WTC11 (cell line): ENCODE data around the gene PLXNA3. TPM values are rescaled to one million over a fixed set of nuclear protein-coding genes. Genes with fewer than 3 reads are reported as not detected.

Experiments
- ATAC-seq: fragments of 200-7000 bp; cut with Tn5 transposase; 2 replicates; pipeline ENCODE4 v1.10.0; 2021; ENCODE audit warnings: mild to moderate bottlenecking, moderate library complexity
- CTCF ChIA-PET: fragments of 300-600 bp; sonication (Branson Sonifier 250); formaldehyde crosslinking; loops from one replicate; lab custom pipeline; 2021; ENCODE audit warnings: antibody characterized with exemption; lab: Charles Lee
- POLR2A ChIA-PET: fragments of 350-600 bp; sonication (Branson Sonifier 250); formaldehyde crosslinking; loops from one replicate; lab custom pipeline; 2021; ENCODE audit warnings: antibody characterized with exemption; lab: Charles Lee
- DNase-seq: peaks from one replicate; pipeline ENCODE4 v3.0.0; 2021; ENCODE audit warnings: low spot score
- H3K27ac Mint-ChIP-seq: 2 replicates; pipeline ENCODE4 v1.8.0; 2021; ENCODE audit warnings: mixed read lengths
- H3K27me3 Mint-ChIP-seq: 2 replicates; pipeline ENCODE4 v1.8.0; 2021; ENCODE audit warnings: low read depth, mild to moderate bottlenecking, moderate library complexity, mixed read lengths
- H3K36me3 Mint-ChIP-seq: 2 replicates; pipeline ENCODE4 v1.8.0; 2021; ENCODE audit warnings: mixed read lengths
- H3K4me1 Mint-ChIP-seq: 2 replicates; pipeline ENCODE4 v1.8.0; 2022; ENCODE audit warnings: mixed read lengths
- H3K4me3 Mint-ChIP-seq: 2 replicates; pipeline ENCODE4 v1.8.0; 2021; ENCODE audit warnings: mild to moderate bottlenecking, moderate library complexity, mixed read lengths
- H3K9me3 Mint-ChIP-seq: 2 replicates; pipeline ENCODE4 v1.8.0; 2021; ENCODE audit warnings: mixed read lengths
- ARID4B ChIP-seq: sonication (generic); formaldehyde crosslinking; IDR thresholded peaks from 2 replicates; pipeline ENCODE4 v1.8.0; 2023; ENCODE audit warnings: missing genetic modification reagents, mild to moderate bottlenecking, borderline replicate concordance
- CREB1 ChIP-seq: sonication (generic); formaldehyde crosslinking; IDR thresholded peaks from 2 replicates; pipeline ENCODE4 v1.8.0; 2023; ENCODE audit warnings: mild to moderate bottlenecking, missing genetic modification reagents
- E2F1 ChIP-seq: sonication (generic); formaldehyde crosslinking; IDR thresholded peaks from 2 replicates; pipeline ENCODE4 v1.8.0; 2022; ENCODE audit warnings: mild to moderate bottlenecking, missing genetic modification reagents
- ETV6 ChIP-seq: sonication (generic); formaldehyde crosslinking; IDR thresholded peaks from 2 replicates; pipeline ENCODE4 v1.8.1; 2022; ENCODE audit warnings: mild to moderate bottlenecking, missing genetic modification reagents
- FOXJ3 ChIP-seq: sonication (generic); formaldehyde crosslinking; IDR thresholded peaks from 2 replicates; pipeline ENCODE4 v1.9.0; 2021; ENCODE audit warnings: missing genetic modification reagents, mild to moderate bottlenecking, borderline replicate concordance
- FOXK1 ChIP-seq: sonication (generic); formaldehyde crosslinking; IDR thresholded peaks from 2 replicates; pipeline ENCODE4 v1.8.0; 2022; ENCODE audit warnings: mild to moderate bottlenecking, moderate library complexity, missing genetic modification reagents
- FOXP1 ChIP-seq: sonication (generic); formaldehyde crosslinking; IDR thresholded peaks from 2 replicates; pipeline ENCODE4 v1.8.0; 2022; ENCODE audit warnings: missing genetic modification reagents, mild to moderate bottlenecking, moderate library complexity, borderline replicate concordance
- JUN ChIP-seq: sonication (generic); formaldehyde crosslinking; IDR thresholded peaks from 2 replicates; pipeline ENCODE4 v1.8.0; 2023; ENCODE audit warnings: mild to moderate bottlenecking, missing genetic modification reagents
- MAX ChIP-seq: sonication (generic); formaldehyde crosslinking; IDR thresholded peaks from 2 replicates; pipeline ENCODE4 v1.8.0; 2022; ENCODE audit warnings: mild to moderate bottlenecking, missing genetic modification reagents
- OVOL2 ChIP-seq: fragments of 250-450 bp; sonication (Bioruptor Pico); IDR thresholded peaks from 2 replicates; pipeline ENCODE4 v1.9.0; 2021; ENCODE audit warnings: mild to moderate bottlenecking, borderline replicate concordance
- SMAD3 ChIP-seq: sonication (generic); formaldehyde crosslinking; IDR thresholded peaks from 2 replicates; pipeline ENCODE4 v1.8.0; 2022; ENCODE audit warnings: missing genetic modification reagents, mild to moderate bottlenecking, borderline replicate concordance
- SMAD4 ChIP-seq: sonication (generic); formaldehyde crosslinking; IDR thresholded peaks from 2 replicates; pipeline ENCODE4 v1.8.0; 2022; ENCODE audit warnings: mild to moderate bottlenecking, missing genetic modification reagents
- SP1 ChIP-seq: sonication (generic); formaldehyde crosslinking; conservative IDR thresholded peaks from 2 replicates; pipeline ENCODE4 v1.8.1; 2022; ENCODE audit warnings: missing genetic modification reagents
- ZNF219 ChIP-seq: sonication (generic); formaldehyde crosslinking; IDR thresholded peaks from 2 replicates; pipeline ENCODE4 v1.8.0; 2023; ENCODE audit warnings: missing genetic modification reagents, mild to moderate bottlenecking, borderline replicate concordance
- ZNF281 ChIP-seq: sonication (generic); formaldehyde crosslinking; IDR thresholded peaks from 2 replicates; pipeline ENCODE4 v1.8.0; 2023; ENCODE audit warnings: mild to moderate bottlenecking, missing genetic modification reagents
- total RNA-seq: library from RNA; stranded (reverse); gene quantifications from 3 replicates; pipeline ENCODE4 v1.2.3, GENCODE V29; 2021
- TF ChIP-seq, protein P1 (sequence below): fragments of 250-450 bp; sonication (Bioruptor Pico); IDR thresholded peaks from 2 replicates; pipeline ENCODE4 v1.9.0; 2021; ENCODE audit warnings: mild to moderate bottlenecking, borderline replicate concordance
- TF ChIP-seq, protein P2 (sequence below): sonication (generic); formaldehyde crosslinking; IDR thresholded peaks from 2 replicates; pipeline ENCODE4 v1.8.0; 2022; ENCODE audit warnings: missing genetic modification reagents
- TF ChIP-seq, protein P3 (sequence below): sonication (generic); formaldehyde crosslinking; IDR thresholded peaks from 2 replicates; pipeline ENCODE4 v1.8.1; 2022; ENCODE audit warnings: low read depth, missing genetic modification reagents, borderline replicate concordance
- TF ChIP-seq, protein P4 (sequence below): sonication (generic); formaldehyde crosslinking; IDR thresholded peaks from 2 replicates; pipeline ENCODE4 v1.8.1; 2023; ENCODE audit warnings: mild to moderate bottlenecking, missing genetic modification reagents, moderate library complexity

Gene PLXNA3
- total RNA-seq, 1 experiment from 2014 or later = 26.6 TPM

DNA sequence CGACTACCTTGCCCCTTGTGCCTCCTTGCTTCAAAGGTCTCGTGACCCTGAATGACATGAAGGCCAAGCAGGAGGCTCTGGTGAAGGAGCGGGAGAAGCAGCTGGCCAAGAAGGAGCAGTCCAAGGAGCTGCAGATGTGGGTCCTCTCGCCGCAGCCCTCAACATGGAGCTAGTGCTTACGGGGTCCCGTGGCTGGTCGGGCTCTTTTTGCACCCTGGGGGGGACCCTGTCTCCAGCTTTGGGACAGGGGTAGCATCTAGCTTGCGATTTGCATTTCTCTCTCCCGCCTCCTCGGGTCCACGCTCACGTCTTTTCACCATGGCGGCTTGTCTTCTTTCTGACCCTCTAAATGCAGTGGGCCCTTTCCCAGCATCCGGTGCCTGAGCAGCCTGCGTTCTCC, 12.3 kb upstream of the PLXNA3 start:
- ChIA-PET CTCF (no interaction called here), POLR2A (no interaction called here)
- H3K27ac Mint-ChIP-seq = no peak overlapping the region
- no peak overlapping the region for H3K4me3 Mint-ChIP-seq
- no peaks in the 10 kb centered on the region for H3K27me3 Mint-ChIP-seq
- TF ChIP-seq ZNF281 (CRISPR knock-in tag) (no peak), FOXK1 (CRISPR knock-in tag) (no peak), SP1 (CRISPR knock-in tag) (no peak), SMAD3 (no peak), MAX (CRISPR knock-in tag) (no peak), ETV6 (CRISPR knock-in tag) (no peak), OVOL2 (CRISPR knock-in tag) (no peak), FOXP1 (no peak), ARID4B (CRISPR knock-in tag) (no peak), SMAD4 (CRISPR knock-in tag) (no peak), FOXJ3 (CRISPR knock-in tag) (no peak), JUN (CRISPR knock-in tag) (no peak), CREB1 (no peak), E2F1 (CRISPR knock-in tag) (no peak), ZNF219 (no peak)
- TF ChIP-seq, protein P1, sequence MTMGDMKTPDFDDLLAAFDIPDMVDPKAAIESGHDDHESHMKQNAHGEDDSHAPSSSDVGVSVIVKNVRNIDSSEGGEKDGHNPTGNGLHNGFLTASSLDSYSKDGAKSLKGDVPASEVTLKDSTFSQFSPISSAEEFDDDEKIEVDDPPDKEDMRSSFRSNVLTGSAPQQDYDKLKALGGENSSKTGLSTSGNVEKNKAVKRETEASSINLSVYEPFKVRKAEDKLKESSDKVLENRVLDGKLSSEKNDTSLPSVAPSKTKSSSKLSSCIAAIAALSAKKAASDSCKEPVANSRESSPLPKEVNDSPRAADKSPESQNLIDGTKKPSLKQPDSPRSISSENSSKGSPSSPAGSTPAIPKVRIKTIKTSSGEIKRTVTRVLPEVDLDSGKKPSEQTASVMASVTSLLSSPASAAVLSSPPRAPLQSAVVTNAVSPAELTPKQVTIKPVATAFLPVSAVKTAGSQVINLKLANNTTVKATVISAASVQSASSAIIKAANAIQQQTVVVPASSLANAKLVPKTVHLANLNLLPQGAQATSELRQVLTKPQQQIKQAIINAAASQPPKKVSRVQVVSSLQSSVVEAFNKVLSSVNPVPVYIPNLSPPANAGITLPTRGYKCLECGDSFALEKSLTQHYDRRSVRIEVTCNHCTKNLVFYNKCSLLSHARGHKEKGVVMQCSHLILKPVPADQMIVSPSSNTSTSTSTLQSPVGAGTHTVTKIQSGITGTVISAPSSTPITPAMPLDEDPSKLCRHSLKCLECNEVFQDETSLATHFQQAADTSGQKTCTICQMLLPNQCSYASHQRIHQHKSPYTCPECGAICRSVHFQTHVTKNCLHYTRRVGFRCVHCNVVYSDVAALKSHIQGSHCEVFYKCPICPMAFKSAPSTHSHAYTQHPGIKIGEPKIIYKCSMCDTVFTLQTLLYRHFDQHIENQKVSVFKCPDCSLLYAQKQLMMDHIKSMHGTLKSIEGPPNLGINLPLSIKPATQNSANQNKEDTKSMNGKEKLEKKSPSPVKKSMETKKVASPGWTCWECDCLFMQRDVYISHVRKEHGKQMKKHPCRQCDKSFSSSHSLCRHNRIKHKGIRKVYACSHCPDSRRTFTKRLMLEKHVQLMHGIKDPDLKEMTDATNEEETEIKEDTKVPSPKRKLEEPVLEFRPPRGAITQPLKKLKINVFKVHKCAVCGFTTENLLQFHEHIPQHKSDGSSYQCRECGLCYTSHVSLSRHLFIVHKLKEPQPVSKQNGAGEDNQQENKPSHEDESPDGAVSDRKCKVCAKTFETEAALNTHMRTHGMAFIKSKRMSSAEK (CRISPR knock-in tag) = no peak
- TF ChIP-seq, protein P2, sequence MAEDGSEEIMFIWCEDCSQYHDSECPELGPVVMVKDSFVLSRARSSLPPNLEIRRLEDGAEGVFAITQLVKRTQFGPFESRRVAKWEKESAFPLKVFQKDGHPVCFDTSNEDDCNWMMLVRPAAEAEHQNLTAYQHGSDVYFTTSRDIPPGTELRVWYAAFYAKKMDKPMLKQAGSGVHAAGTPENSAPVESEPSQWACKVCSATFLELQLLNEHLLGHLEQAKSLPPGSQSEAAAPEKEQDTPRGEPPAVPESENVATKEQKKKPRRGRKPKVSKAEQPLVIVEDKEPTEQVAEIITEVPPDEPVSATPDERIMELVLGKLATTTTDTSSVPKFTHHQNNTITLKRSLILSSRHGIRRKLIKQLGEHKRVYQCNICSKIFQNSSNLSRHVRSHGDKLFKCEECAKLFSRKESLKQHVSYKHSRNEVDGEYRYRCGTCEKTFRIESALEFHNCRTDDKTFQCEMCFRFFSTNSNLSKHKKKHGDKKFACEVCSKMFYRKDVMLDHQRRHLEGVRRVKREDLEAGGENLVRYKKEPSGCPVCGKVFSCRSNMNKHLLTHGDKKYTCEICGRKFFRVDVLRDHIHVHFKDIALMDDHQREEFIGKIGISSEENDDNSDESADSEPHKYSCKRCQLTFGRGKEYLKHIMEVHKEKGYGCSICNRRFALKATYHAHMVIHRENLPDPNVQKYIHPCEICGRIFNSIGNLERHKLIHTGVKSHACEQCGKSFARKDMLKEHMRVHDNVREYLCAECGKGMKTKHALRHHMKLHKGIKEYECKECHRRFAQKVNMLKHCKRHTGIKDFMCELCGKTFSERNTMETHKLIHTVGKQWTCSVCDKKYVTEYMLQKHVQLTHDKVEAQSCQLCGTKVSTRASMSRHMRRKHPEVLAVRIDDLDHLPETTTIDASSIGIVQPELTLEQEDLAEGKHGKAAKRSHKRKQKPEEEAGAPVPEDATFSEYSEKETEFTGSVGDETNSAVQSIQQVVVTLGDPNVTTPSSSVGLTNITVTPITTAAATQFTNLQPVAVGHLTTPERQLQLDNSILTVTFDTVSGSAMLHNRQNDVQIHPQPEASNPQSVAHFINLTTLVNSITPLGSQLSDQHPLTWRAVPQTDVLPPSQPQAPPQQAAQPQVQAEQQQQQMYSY (CRISPR knock-in tag) = no peak
- TF ChIP-seq, protein P3, sequence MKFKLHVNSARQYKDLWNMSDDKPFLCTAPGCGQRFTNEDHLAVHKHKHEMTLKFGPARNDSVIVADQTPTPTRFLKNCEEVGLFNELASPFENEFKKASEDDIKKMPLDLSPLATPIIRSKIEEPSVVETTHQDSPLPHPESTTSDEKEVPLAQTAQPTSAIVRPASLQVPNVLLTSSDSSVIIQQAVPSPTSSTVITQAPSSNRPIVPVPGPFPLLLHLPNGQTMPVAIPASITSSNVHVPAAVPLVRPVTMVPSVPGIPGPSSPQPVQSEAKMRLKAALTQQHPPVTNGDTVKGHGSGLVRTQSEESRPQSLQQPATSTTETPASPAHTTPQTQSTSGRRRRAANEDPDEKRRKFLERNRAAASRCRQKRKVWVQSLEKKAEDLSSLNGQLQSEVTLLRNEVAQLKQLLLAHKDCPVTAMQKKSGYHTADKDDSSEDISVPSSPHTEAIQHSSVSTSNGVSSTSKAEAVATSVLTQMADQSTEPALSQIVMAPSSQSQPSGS (CRISPR knock-in tag) = no peak
- TF ChIP-seq, protein P4, sequence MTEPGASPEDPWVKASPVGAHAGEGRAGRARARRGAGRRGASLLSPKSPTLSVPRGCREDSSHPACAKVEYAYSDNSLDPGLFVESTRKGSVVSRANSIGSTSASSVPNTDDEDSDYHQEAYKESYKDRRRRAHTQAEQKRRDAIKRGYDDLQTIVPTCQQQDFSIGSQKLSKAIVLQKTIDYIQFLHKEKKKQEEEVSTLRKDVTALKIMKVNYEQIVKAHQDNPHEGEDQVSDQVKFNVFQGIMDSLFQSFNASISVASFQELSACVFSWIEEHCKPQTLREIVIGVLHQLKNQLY (CRISPR knock-in tag) = no peak
- DNase-seq = no peak
- ATAC-seq = no peak
- no peaks in the 10 kb centered on the region for H3K9me3 Mint-ChIP-seq
- H3K4me1 Mint-ChIP-seq = no peaks in the 10 kb centered on the region
- H3K36me3 Mint-ChIP-seq = peaks cover 13% of the 10 kb centered on the region
